ENCODE results near the gene SLC27A1. TPM values are rescaled to one million over a fixed set of nuclear protein-coding genes. Genes with fewer than 3 reads are reported as not detected.
A peak's percentile ranks its signal among the peaks of the same experiment; 100 is the strongest.

Gene SLC27A1
- total RNA-seq, 3 donors from 2014 or later (not counting 1 experiment from before 2014, with no cell fraction given), result 12.9 to 26.2 (median 16.3) TPM

DNA sequence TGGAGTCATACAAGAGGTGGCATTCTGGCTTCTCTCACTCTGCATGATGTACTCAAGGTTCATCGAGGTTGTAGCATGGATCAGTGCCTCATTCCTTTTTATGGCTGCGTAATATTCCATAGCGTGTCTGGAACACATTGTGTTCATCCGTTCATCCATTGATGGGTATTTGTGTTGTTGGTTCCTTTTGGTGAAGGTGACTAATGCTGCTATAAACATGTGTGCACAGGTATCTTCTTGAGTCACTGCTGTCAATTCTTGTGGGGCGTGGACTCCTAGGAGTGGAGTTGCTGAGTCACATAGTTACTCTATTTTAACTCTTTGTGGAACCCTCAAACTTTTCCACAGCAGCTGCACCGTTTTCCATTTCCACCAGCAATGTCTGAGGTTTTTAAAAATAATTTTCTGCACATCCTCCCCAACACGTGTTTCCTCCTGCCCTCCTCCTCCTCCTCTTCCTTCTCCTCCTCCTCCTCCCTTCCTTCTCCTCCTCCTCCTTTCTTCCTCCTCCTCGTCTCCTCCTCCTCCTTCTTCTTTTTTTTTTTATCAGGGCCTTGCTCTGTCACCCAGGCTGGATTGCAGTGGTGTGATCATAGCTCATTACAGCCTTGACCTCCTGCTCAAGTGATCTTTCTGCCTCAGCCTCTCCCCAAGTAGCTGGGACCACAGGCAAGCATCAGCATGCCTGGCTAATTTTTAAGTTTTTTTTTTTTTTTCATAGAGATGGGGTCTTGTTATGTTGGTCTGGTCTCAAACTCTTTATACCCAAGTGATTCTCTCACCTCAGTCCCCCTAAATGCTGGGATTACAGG is 19.9 kb upstream of the SLC27A1 start:
- H3K4me1 ChIP-seq (ENCODE audit: control insufficient read depth, insufficient read depth, low read length), result peaks cover 11% of the 10 kb centered on the region
- no peaks in the 10 kb centered on the region for H3K9me3 ChIP-seq (ENCODE audit: control insufficient read depth, insufficient read depth, low read length)
- ATAC-seq (no peak), DNase-seq (peak in 1 of 2 donors; percentile 17)
- H3K36me3 ChIP-seq (ENCODE audit: control insufficient read depth, insufficient read depth, low read length), result no peaks in the 10 kb centered on the region
- Mint-ChIP-seq H3K36me3 (no peaks in the 10 kb centered on the region), H3K27ac (no peak overlapping the region), H3K4me1 (no peaks in the 10 kb centered on the region), H3K27me3 (ENCODE audit: low read depth in 2 of 2) (peaks cover 8 to 28% of the 10 kb centered on the region in 2 donors), H3K4me3 (no peak overlapping the region), H3K9me3 (no peaks in the 10 kb centered on the region)
- WGBS (ENCODE audit: insufficient coverage), result 41% methylated on average over 8 of the region's 8 CpGs
- no peak overlapping the region for H3K27ac ChIP-seq (ENCODE audit: low read length)
- intact Hi-C loops (cut with micrococcal nuclease), result no loop called here
- H3K4me3 ChIP-seq (ENCODE audit: low read length), result no peak overlapping the region
- H3K27me3 ChIP-seq (ENCODE audit: control insufficient read depth, insufficient read depth, low read length), result peaks cover 22% of the 10 kb centered on the region
- TF ChIP-seq, protein P1, sequence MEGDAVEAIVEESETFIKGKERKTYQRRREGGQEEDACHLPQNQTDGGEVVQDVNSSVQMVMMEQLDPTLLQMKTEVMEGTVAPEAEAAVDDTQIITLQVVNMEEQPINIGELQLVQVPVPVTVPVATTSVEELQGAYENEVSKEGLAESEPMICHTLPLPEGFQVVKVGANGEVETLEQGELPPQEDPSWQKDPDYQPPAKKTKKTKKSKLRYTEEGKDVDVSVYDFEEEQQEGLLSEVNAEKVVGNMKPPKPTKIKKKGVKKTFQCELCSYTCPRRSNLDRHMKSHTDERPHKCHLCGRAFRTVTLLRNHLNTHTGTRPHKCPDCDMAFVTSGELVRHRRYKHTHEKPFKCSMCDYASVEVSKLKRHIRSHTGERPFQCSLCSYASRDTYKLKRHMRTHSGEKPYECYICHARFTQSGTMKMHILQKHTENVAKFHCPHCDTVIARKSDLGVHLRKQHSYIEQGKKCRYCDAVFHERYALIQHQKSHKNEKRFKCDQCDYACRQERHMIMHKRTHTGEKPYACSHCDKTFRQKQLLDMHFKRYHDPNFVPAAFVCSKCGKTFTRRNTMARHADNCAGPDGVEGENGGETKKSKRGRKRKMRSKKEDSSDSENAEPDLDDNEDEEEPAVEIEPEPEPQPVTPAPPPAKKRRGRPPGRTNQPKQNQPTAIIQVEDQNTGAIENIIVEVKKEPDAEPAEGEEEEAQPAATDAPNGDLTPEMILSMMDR (IDR thresholded peaks at IDR 0.05), result no peak

GRCh38 chr19:17451820-17452219 is 18.5 kb upstream of the SLC27A1 start:
- Histone ChIP-seq H3K27me3 (ENCODE audit: control insufficient read depth, insufficient read depth, low read length) (peaks cover 24% of the 10 kb centered on the region), H3K36me3 (ENCODE audit: control insufficient read depth, insufficient read depth, low read length) (no peaks in the 10 kb centered on the region), H3K27ac (ENCODE audit: low read length) (no peak overlapping the region), H3K4me1 (ENCODE audit: control insufficient read depth, insufficient read depth, low read length) (peaks cover 11% of the 10 kb centered on the region), H3K4me3 (ENCODE audit: low read length) (no peak overlapping the region), H3K9me3 (ENCODE audit: control insufficient read depth, insufficient read depth, low read length) (no peaks in the 10 kb centered on the region)
- WGBS (ENCODE audit: insufficient coverage), result 87% methylated on average over 3 of the region's 4 CpGs
- Mint-ChIP-seq H3K27me3 (ENCODE audit: low read depth in 2 of 2) (peaks cover 13 to 33% of the 10 kb centered on the region in 2 donors), H3K4me1 (no peaks in the 10 kb centered on the region), H3K9me3 (no peaks in the 10 kb centered on the region), H3K36me3 (no peaks in the 10 kb centered on the region), H3K27ac (no peak overlapping the region), H3K4me3 (no peak overlapping the region)
- DNase-seq (no peak), ATAC-seq (no peak)
- TF ChIP-seq, protein P1 (IDR thresholded peaks at IDR 0.05), result no peak
- intact Hi-C loops (cut with micrococcal nuclease), result no loop called here

DNA sequence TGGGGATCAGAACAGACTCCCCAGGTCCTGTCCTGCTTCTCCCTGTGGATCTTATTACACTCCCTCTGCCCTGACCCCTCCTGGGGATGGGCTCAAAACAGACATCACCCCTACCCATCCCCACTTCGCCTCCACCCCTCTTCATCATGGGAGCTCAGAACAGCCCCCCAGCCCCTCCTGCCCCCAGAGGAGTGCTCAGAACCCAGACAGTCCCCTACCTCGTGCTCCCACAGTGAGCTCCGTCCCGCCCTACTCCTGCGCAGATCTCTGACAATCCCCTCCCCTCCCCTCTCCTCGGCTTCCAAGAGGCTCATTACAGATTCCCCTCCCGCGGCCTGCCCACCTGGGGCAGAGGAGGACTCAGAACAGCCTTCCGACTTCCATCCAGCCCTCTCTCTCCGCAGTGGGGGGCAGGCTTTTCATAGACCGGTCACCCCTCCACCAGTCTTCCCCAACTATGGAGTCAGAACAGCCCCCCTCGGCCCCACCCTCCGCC is 15.7 kb upstream of the SLC27A1 start:
- no peak for ATAC-seq
- Histone ChIP-seq H3K4me3 (ENCODE audit: low read length) (no peak overlapping the region), H3K36me3 (ENCODE audit: control insufficient read depth, insufficient read depth, low read length) (no peaks in the 10 kb centered on the region), H3K27me3 (ENCODE audit: control insufficient read depth, insufficient read depth, low read length) (peaks cover 14% of the 10 kb centered on the region), H3K9me3 (ENCODE audit: control insufficient read depth, insufficient read depth, low read length) (no peaks in the 10 kb centered on the region), H3K27ac (ENCODE audit: low read length) (no peak overlapping the region), H3K4me1 (ENCODE audit: control insufficient read depth, insufficient read depth, low read length) (peaks cover 6% of the 10 kb centered on the region)
- H3K9me3 Mint-ChIP-seq, result no peaks in the 10 kb centered on the region
- WGBS (ENCODE audit: insufficient coverage), result 46% methylated on average over 12 of the region's 13 CpGs
- no peak overlapping the region for H3K27ac Mint-ChIP-seq
- no peak for DNase-seq
- H3K4me3 Mint-ChIP-seq, result no peak overlapping the region
- TF ChIP-seq, protein P1 (IDR thresholded peaks at IDR 0.05), result no peak
- peaks cover 15 to 33% of the 10 kb centered on the region in 2 donors for H3K27me3 Mint-ChIP-seq (ENCODE audit: low read depth in 2 of 2)
- no peaks in the 10 kb centered on the region for H3K36me3 Mint-ChIP-seq
- H3K4me1 Mint-ChIP-seq, result no peaks in the 10 kb centered on the region
- intact Hi-C loops (cut with micrococcal nuclease), result no loop called here

Data from natural killer cell (primary cell).